Measurements from ENCODE around the gene NCOA3. TPM values are rescaled to one million over a fixed set of nuclear protein-coding genes. Genes with fewer than 3 reads are reported as not detected.

The NCOA3 gene
- total RNA-seq, 3 donors from 2014 or later, result 40.6 to 57.1 (median 45.1) TPM

GRCh38 chr20:47631078-47631477, 129.4 kb downstream of the NCOA3 start:
- intact Hi-C loops (cut with DNase I; ENCODE audit: low total_unique reads), result no loop called here
- Histone ChIP-seq H3K27ac (no peak overlapping the region), H3K4me3 (no peak overlapping the region), H3K27me3 (no peaks in the 10 kb centered on the region), H3K36me3 (no peaks in the 10 kb centered on the region), H3K9me3 (no peaks in the 10 kb centered on the region), H3K4me1 (no peaks in the 10 kb centered on the region)
- no peak for DNase-seq (ENCODE audit: low spot score in 2 of 2)
- TF ChIP-seq POLR2AphosphoS5 (IDR thresholded peaks at IDR 0.05), result no peak
- TF ChIP-seq POLR2A (IDR thresholded peaks at IDR 0.05), result no peak
- no peak for TF ChIP-seq CTCF (IDR thresholded peaks at IDR 0.05)

- TF ChIP-seq POLR2AphosphoS5 (IDR thresholded peaks at IDR 0.05) (no peak), CTCF (IDR thresholded peaks at IDR 0.05) (no peak), POLR2A (IDR thresholded peaks at IDR 0.05) (no peak)
- no peak overlapping the region for H3K4me3 ChIP-seq
- intact Hi-C loops (cut with DNase I; ENCODE audit: low total_unique reads), result no loop called here
- DNase-seq (ENCODE audit: low spot score in 2 of 2), result no peak
- H3K4me1 ChIP-seq, result no peaks in the 10 kb centered on the region
- H3K36me3 ChIP-seq, result no peaks in the 10 kb centered on the region
- H3K27ac ChIP-seq, result no peak overlapping the region
- no peaks in the 10 kb centered on the region for H3K27me3 ChIP-seq
- H3K9me3 ChIP-seq, result no peaks in the 10 kb centered on the region
Observed at GRCh38 chr20:47635256-47635655, 133.6 kb downstream of the NCOA3 start.

GRCh38 chr20:47638851-47639250, 137.2 kb downstream of the NCOA3 start:
- DNase-seq (ENCODE audit: low spot score in 2 of 2), result no peak
- Histone ChIP-seq H3K4me3 (no peak overlapping the region), H3K36me3 (no peaks in the 10 kb centered on the region), H3K27ac (no peak overlapping the region), H3K27me3 (no peaks in the 10 kb centered on the region), H3K9me3 (no peaks in the 10 kb centered on the region), H3K4me1 (no peaks in the 10 kb centered on the region)
- TF ChIP-seq POLR2AphosphoS5 (IDR thresholded peaks at IDR 0.05) (no peak), POLR2A (IDR thresholded peaks at IDR 0.05) (no peak), CTCF (IDR thresholded peaks at IDR 0.05) (no peak)
- intact Hi-C loops (cut with DNase I; ENCODE audit: low total_unique reads), result no loop called here

GRCh38 chr20:47642118-47642517, 140.4 kb downstream of the NCOA3 start:
- no peak overlapping the region for H3K27ac ChIP-seq
- no peak overlapping the region for H3K4me3 ChIP-seq
- TF ChIP-seq POLR2AphosphoS5 (IDR thresholded peaks at IDR 0.05) (no peak), CTCF (IDR thresholded peaks at IDR 0.05) (no peak), POLR2A (IDR thresholded peaks at IDR 0.05) (no peak)
- intact Hi-C loops (cut with DNase I; ENCODE audit: low total_unique reads), result no loop called here
- no peak for DNase-seq (ENCODE audit: low spot score in 2 of 2)
- H3K27me3 ChIP-seq, result no peaks in the 10 kb centered on the region
- H3K4me1 ChIP-seq, result no peaks in the 10 kb centered on the region
- H3K9me3 ChIP-seq, result no peaks in the 10 kb centered on the region
- no peaks in the 10 kb centered on the region for H3K36me3 ChIP-seq

GRCh38 chr20:47642624-47643023, 140.9 kb downstream of the NCOA3 start:
- TF ChIP-seq CTCF (IDR thresholded peaks at IDR 0.05) (no peak), POLR2A (IDR thresholded peaks at IDR 0.05) (no peak), POLR2AphosphoS5 (IDR thresholded peaks at IDR 0.05) (no peak)
- no peak for DNase-seq (ENCODE audit: low spot score in 2 of 2)
- H3K36me3 ChIP-seq, result no peaks in the 10 kb centered on the region
- no peaks in the 10 kb centered on the region for H3K27me3 ChIP-seq
- intact Hi-C loops (cut with DNase I; ENCODE audit: low total_unique reads), result no loop called here
- H3K9me3 ChIP-seq, result no peaks in the 10 kb centered on the region
- H3K4me3 ChIP-seq, result no peak overlapping the region
- H3K27ac ChIP-seq, result no peak overlapping the region
- H3K4me1 ChIP-seq, result no peaks in the 10 kb centered on the region
